ENCODE data around the gene MECP2.

- TF ChIP-seq POLR2AphosphoS5 (IDR thresholded peaks at IDR 0.05) (no peak), POLR2A (IDR thresholded peaks at IDR 0.05) (no peak), CTCF (IDR thresholded peaks at IDR 0.05) (no peak), EP300 (IDR thresholded peaks at IDR 0.05) (no peak)
Measured at GRCh38 chrX:154030266-154030665, 67.3 kb downstream of the MECP2 start.
